Measurements from ENCODE around the gene DACT1.

DACT1 gene

GRCh38 chr14:58663494-58664111 is 25.8 kb downstream of the DACT1 start:
- TF ChIP-seq, protein P1, sequence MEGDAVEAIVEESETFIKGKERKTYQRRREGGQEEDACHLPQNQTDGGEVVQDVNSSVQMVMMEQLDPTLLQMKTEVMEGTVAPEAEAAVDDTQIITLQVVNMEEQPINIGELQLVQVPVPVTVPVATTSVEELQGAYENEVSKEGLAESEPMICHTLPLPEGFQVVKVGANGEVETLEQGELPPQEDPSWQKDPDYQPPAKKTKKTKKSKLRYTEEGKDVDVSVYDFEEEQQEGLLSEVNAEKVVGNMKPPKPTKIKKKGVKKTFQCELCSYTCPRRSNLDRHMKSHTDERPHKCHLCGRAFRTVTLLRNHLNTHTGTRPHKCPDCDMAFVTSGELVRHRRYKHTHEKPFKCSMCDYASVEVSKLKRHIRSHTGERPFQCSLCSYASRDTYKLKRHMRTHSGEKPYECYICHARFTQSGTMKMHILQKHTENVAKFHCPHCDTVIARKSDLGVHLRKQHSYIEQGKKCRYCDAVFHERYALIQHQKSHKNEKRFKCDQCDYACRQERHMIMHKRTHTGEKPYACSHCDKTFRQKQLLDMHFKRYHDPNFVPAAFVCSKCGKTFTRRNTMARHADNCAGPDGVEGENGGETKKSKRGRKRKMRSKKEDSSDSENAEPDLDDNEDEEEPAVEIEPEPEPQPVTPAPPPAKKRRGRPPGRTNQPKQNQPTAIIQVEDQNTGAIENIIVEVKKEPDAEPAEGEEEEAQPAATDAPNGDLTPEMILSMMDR (IDR thresholded peaks at IDR 0.05; ENCODE audit: low read length, missing control alignments): no peak
- peak; percentile 93 for DNase-seq (ENCODE audit: low read depth)
- no peak overlapping the region for H3K4me3 ChIP-seq (replicated peaks; ENCODE audit: low read depth, low read length)

DNA sequence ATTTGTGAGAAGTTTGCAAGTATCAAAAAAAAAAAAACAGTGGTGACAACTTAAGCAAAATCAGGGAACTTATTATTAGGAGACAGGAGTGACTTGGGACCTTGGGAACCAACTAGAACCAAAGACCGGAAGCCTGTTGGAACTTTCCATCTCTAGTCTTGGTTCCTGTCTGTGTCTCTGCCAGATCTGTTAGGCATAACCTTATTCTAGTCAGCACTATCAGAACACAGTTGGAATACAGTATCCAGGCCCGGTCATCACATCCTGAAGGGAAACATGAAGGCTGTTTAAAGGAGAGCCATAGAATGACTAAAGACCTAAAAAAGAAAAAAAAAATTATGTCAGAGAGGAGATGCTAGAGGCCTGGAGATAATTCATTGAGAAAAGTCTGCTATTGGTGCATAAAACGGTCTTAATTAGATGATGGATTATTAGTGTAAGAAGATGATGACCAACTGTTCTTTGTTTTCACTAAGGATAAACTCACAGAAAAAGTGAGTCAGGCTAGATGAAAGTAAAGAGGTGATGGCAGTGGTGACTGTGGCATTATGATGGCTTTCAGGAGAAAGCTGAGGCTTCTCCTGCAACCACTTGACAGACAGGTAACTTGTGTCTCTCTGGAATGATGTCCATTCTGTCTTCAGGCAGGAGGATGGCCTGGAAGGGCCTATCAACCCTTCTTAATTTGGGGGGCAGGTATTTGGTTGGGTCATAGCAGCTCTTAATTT is 28.2 kb downstream of the DACT1 start:
- TF ChIP-seq, protein P1 (IDR thresholded peaks at IDR 0.05; ENCODE audit: low read length, missing control alignments): no peak
- no peak for DNase-seq (ENCODE audit: low read depth)
- no peak overlapping the region for H3K4me3 ChIP-seq (replicated peaks; ENCODE audit: low read depth, low read length)

DNA sequence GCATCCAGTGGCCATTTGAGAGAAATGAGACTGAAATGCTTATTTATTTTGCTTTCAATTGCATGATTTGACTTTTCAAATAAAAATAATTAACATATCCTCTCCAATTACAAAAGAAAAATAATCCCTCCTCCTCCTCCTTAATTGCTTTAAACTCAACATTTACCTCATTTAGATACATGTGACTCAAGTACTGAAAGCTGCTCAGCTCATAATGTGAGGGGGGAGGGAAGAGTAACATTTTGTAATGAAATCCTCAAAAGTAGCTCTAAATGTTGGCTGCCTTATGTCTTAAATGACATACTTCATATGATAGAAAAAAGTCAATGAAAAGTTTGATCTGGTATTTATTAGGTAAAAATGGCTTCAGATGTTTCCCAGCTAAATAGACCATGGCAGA is 29.0 kb downstream of the DACT1 start:
- H3K4me3 ChIP-seq (replicated peaks; ENCODE audit: low read depth, low read length): no peak overlapping the region
- no peak for DNase-seq (ENCODE audit: low read depth)
- TF ChIP-seq, protein P1 (IDR thresholded peaks at IDR 0.05; ENCODE audit: low read length, missing control alignments): no peak

DNA sequence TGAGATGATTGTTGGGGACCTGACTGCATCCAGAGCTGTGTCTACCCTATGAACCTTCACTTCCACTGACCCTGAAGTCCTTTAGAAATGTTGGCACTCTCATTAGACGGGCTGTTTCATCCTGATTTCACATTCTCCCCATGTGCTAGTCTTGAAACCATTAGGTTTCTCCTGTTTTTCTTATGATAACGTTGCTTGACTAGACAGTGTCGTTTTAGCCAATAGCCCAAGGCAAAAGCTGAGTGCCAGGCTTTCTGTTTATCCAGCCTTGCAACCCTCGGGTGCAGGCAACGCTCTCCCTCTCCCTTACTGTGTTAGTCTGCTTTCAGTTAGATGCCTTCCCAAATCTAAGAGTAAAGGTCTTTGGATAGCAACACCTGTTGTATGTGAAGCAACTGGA is 30.1 kb downstream of the DACT1 start:
- H3K4me3 ChIP-seq (replicated peaks; ENCODE audit: low read depth, low read length): no peak overlapping the region
- TF ChIP-seq, protein P1 (IDR thresholded peaks at IDR 0.05; ENCODE audit: low read length, missing control alignments): no peak
- DNase-seq (ENCODE audit: low read depth): no peak

GRCh38 chr14:58668848-58669480 is 31.2 kb downstream of the DACT1 start:
- TF ChIP-seq, protein P1 (IDR thresholded peaks at IDR 0.05; ENCODE audit: low read length, missing control alignments): no peak
- H3K4me3 ChIP-seq (replicated peaks; ENCODE audit: low read depth, low read length): no peak overlapping the region
- no peak for DNase-seq (ENCODE audit: low read depth)

- no peak overlapping the region for H3K4me3 ChIP-seq (replicated peaks; ENCODE audit: low read depth, low read length)
- TF ChIP-seq, protein P1 (IDR thresholded peaks at IDR 0.05; ENCODE audit: low read length, missing control alignments): no peak
- no peak for DNase-seq (ENCODE audit: low read depth)
These were observed 31.9 kb downstream of the DACT1 start for GRCh38 chr14:58669556-58670200.
